ENCODE results near the gene CDH8.

GRCh38 chr16:62050793-62051192 is 14.6 kb upstream of the CDH8 start:
- no peak for TF ChIP-seq CTCF (IDR thresholded peaks at IDR 0.05; ENCODE audit: insufficient read depth, low read length, poor library complexity, severe bottlenecking)
- TF ChIP-seq EZH2phosphoT487 (conservative IDR thresholded peaks at IDR 0.05; ENCODE audit: low read length) = no peak
